AG08396 (cell line): ENCODE results near the gene TBC1D22A.
"Not testable (repeated sequence)": the region's sequence is repeated elsewhere in the genome, so short reads cannot be mapped to it uniquely, and the experiment has no call there.

ENCODE experiments used
- DNase-seq: peaks from one replicate; pipeline ENCODE4 v3.0.0; 2012; ENCODE audit warnings: low spot score, mixed read lengths

TBC1D22A gene

DNA sequence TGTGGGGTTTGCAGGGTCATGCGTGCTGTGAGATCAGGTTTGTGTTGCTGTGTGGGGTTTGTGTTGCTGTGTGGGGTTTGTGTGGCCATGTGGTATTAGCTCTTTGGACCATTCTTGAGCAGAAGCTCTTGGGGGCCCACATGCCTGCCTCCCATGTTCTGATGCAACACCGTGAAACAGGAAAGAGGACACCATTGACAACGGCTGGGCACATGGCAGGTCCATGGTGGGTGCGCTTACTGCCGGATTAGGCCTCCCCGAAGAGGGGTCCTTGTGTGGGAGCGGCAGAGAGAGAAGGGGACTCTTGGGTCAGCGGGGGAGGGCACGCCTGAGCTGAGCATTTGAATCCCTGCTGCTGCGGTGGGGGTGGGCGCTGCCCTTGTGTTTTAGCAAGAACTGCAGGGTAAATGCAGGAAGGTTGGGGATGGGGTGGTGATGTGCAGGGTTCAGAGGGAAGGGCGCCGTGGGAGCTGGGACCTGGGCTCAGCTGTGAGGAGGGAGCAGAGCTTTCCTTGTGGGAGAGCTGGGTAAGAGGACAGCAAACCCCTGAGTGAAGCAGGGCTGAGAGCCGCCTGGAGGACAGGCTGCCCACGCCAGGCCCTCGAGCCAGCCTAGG lies 361.5 kb downstream of the TBC1D22A start:
- no peak for DNase-seq

DNA sequence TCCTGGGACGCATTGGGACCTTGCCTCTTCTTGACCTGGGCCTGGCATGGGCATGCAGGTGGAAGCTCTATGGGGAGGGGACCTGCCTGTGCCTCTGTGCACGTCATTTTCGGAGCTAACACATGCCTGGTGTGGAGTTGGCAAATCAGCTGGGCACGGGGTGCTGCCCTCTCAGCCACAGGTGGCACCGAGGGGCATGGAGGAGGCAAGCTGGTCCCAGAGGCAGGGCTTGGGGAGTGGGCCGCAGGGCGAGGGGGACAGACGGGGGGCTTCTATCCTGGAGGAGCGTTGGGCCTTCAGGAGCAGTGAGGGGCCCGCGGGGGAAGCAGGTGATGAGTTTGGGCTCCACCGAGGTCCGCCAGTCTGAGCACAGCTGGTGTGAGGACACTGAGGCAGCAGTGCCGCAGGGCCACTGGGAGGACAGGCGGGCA lies 362.0 kb downstream of the TBC1D22A start:
- no peak for DNase-seq

DNA sequence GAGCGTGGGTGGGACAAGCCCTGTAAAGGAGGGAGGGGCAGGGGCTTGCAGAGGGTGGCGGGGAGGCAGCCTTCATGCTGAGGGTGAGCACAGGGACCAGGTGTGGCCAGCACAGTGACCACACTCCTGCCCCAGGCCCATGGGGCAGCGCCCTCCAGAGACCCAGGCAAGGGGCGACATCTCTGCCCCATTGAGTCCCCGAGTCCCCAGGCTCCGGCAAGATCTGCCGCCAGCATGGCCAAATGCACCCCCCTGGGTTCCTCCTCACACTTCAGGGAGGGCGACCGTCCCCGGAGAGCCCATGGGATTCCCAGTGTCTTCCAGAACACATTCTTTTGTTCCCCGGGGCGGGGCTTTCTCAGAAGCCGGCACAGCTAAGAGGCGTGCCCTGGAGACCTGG lies 362.5 kb downstream of the TBC1D22A start:
- DNase-seq: no peak

DNA sequence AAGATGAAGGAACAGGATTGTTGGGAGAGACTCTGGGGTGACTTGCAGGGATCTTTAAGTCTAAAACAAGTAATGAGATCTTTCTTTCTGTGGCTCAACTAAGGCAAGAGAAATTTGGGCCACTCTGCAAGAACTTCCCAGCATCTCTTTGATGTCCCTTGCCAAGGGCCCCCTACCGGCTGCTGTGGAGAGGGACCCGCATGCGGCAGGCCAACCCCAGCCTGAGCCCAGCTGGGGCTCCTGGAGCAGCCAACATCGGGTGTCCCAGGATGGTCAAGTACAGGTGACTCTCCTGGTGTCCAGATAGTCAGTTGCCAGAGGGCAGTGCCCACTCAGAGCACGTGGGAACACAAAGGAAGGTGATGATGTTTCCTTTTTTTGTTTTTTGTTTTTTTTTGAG lies 363.2 kb downstream of the TBC1D22A start:
- peak; percentile 46 for DNase-seq

DNA sequence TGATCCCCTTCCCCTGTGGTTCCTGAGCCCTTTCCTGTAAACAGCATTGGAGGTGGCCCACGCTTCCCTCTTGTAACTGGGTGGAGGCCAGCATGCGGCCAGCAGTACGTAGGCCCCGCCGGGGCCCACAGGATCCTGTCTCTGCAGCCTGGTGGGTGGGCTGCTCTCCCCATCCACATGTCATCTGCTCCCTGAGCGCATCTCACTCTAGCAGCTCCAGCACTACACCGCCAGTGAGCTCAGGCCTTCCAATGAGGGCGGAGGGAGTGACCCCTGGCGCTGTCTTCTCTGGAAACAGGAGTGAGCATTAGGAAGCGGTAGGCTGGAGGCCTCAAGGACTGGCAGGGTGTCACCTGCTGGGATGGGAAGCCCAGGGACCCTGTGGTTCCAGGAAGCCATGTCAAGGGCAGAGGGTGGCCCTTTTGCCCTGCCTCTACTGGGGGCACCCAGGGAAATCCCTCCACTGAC lies 363.9 kb downstream of the TBC1D22A start:
- DNase-seq: no peak

DNA sequence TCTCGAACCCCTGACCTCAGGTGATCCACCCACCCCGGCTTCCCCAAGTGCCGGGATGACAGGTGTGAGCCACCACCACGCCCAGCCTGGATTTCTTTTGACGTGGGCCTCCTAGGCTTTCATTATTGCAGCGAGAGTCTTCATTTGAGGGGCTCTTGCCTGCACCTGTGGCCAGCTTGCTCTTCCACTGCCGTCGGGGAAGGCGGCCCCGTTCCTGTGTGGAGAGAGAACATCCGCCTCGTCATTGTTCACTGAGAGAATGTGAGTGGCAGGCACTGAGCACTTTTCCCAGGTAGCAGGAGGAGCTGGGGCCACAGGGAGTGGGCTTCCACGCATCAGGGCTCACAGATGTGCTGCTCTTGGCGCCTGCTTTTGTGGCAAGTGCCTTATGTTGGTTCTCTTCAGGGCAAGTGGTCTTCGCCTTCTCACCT lies 365.0 kb downstream of the TBC1D22A start:
- DNase-seq: no peak

DNA sequence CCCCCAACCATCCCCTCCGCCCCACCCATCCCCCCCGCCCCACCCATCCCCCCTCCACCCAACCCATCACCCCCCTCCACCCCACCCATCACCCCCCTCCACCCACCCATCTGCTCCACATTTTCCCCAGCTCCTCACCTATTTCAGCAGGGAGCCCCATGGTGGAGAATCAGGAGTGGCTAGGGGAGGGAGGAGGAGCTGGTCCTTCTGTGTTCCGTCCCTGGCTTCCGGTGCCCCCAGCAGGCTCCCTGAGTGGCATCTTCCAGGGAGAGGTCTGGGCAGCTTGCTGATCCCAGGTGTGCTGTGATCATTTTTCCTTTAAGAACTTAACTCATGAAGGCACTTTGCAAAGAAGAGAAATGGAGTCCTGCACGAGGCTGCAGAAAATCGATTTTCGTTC lies 365.8 kb downstream of the TBC1D22A start:
- DNase-seq: no peak

DNA sequence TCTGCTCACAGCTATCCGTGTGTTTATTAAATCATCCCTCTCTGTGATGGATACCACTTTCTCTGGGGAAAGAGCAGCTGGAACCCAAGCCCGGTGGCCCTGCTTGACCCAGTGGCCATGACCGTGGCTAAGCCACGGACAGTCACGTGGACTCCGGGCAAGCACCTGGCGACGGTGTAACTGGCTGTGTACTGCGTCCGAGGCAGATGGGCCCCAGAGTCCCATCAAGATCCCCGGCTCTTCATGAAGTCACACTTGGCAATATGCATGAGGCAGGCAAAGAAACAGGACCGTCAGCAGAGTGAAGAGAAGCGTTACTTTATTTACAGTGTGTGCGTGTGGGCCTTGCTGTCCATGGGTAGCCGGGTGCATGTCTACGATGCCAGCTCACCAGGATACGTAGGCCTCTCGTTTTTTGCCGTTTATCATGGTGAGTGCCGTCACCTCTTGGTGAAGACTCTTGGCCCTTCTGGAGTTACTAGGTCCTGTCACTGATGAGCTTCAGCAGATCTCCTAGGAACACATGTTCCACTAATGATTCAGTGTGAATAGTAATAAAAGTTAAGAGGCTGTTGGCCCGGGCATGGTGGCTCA lies 366.3 kb downstream of the TBC1D22A start:
- DNase-seq: no peak

DNA sequence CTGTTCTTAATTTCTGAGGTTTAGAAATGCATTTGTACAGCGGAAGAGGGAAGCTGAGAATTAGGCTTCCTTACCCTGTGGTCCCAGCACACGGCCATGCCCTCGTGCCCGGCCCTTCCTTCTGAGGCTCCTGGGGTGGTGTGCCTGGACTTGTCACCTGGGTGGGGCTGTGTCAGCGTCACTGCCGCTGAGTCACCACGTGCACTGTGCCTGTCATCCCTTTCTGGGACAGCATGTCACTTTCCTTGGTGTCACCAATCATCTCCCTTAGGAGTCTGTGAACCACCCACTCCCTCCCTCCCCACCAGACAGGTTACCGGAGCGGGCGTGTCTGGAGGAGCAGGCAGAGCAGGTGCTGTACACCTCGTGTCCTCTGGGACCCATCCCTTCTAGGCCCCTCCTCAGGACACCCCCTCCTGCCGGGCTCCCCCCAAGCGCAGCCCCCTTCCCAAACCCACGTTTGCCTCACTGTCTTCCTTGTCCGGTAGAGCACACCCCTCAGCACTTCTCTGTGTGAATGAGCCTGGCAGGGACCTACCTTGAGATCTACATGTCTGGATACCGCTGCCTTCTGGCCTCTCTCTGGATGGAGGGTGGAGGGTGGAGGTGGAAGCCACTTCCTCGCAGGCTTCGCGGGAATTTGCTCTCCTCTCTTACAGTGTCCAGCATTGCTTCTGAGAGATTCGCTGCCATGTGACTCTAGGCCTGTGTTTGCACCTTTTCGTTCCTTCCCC lies 367.6 kb downstream of the TBC1D22A start:
- no peak for DNase-seq

DNA sequence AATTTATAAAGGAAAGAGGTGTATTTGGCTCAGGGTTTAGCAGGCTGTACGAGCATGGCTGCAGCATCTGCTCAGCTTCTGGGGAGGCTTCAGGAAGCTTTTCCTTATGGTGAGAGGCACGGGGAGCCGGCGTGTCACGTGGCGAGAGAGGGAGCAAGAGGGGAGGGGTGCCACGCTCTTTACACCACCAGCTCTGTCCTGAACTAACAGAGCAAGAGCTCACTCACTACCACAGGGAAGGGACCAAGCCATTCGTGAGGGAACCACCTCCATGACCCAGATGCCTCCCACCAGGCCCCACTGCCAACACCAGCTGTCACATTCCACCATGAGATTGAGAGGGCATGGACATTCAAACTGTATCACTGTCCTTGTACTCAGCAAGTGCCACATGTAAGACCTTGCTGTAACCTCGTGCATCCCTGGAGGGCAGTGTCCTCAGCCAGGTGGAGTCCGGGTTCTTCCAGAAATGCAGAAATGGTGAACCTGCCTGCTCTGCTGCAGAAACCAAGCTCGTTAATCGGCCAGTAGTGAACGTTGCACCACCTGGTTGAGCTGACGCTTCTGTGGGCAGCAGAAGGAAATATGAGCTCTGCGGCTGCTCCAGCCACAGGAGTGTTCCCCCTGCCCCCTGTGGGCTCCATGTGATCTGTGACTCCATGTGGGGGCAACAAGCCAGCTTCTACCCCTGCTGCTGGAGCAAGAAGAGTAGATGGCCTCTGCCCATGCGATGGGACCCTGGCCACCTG lies 368.6 kb downstream of the TBC1D22A start:
- DNase-seq: no peak

DNA sequence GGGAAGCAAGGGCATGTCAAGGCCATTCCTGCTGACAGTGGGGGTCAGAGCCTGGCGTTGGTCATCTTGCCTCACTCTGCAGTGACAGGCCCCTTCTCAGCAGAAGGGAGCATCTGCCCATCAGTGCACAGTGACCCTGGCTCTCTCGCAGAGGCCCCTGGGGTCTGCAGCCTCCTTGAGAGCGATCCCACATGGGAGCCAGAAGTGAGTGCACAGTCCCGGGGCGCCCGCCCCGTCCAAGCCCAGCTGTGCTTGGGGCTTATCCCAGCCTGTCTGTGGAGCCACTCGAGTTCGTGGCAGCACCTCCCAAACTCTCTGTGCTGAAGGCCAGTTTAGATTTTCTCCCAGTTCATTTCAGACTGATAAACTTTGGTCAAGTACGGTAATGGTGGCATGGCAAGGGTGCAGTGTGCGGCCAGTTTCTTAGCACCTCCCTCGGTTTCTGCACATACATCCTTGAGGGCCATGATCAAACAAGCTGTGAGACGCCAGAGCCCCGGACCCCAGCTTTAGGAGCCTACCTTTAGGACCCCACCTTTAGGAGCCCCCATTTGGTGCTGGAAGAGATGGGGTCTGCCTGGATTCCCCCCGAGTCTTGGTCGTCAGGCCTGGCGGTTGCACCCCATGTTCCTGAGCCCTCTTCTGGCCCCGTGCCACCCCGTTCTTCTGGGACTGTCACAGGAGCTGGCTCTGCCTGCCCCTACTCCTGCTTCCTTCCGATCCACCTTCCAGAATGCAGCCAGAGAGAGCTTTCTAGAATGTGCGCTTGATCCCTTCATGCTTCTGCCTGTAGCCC lies 369.4 kb downstream of the TBC1D22A start:
- DNase-seq: no peak

DNA sequence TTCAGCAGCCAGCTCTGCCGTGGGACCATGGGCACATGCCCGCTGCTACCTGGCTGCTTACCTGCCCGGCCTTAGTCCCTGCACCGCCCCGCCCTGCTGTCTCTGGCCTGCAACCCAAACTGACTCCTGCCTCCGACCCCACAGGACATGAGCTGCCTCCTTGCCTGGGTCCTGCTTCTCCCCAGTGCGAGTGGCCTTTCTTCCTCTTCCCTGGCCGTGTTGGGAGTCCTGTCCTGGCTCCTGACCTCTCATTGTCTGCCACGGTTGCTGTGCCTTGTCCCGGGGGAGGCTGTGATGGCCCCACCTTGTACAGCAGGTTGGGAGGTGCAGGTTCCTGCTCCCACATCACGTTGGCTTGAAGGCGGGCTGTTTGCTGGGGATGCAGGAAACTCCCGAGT lies 370.0 kb downstream of the TBC1D22A start:
- DNase-seq: no peak

DNA sequence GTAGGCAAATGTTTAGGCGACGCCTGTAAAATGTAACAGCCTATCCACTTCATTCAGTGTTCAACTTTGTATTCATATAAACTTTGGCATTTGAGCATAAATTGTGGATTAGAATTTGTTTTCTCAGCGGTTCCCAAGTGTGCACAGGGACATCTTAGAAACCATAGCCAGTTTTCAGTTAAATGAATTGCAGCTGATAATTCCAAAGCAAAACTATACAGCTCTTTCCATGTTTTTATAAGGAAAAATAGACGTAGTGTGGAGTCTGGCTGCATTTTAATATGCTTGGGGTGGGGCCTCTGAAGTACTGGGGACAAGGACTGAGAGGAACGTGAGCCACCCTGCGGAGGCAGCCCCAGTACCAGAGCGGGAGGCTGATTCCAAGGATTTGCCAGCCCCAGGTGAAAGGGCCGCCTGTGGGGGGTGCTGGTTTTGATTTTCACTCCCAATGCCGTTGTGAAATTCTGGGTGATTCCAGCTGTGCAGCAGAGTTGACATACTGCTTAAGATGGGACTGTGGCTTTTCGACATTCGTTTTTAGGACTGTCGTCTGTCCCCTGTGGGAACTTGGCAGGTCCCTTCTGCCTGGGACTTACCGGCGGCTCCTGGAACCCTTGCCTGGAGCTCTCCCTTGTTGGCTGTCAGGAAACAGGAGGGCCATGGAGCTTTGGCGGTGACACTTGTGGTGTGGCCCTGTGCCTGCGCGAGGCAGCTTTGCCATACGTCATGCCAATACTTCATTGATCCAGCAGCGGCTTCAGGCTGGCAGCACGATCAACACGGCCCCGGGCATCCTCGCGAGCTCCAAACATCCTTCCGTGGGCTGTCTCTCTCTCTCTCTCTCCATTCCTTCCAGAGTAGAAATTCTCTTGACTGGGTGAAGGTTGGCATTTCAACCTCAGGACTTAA lies 370.9 kb downstream of the TBC1D22A start:
- no peak for DNase-seq

DNA sequence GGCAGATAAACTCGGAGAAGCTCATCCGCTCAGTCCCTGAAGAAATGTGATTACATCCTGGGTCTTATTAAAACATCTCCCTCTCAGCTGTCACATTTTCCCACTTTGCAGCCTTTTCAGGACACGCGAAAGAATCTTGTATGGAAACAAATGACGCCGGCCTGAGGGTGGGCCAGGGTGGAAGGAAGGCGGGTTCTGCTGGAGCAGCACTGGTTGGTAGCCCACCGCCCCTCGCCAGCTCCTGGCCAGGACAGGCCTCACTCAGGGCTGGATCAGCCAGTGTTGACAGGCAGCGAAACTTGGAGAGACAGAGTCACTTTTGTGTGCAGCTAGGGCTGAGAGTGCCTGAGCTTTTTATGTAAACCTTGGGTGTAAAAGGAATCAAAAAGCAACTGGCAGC lies 371.8 kb downstream of the TBC1D22A start:
- no peak for DNase-seq

DNA sequence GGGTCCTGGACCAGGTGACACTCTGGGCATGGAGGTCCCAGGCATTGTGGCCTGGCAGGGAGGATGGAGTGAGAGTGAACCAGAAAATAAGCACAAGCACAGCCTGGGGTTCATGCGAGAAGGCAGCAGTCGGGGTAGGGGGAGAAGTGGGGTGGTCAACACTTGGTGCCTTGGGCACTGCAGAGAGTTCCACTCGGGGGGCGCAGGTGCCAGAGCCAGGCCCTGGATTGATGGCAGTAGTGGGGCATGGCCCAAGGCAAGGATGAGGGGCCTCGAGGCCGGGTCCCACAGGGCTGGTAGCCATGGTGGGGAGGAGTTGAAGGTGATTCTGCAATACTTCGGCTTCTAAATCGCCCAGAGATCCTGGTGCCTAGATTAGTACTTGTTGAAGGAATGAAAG lies 372.9 kb downstream of the TBC1D22A start:
- no peak for DNase-seq

DNA sequence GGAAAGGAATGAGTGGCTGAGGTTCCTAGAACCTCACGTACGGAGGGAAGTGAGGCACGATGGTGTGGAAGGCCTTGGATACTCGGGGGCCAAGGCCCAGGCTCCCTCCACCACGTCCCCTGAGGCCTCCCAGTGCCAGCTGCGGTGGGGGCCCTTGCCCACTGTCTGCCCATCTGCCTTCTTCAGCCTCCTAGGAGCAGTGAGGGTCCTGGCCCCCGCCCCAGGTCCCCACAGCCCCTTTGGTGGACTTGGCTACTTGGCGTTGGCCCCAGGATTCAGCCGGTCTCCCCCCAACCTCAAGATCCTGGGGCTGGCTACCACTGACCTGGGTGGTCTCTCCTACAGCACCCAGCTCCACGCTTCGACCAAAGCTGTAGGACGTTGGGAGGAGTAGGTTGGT lies 373.6 kb downstream of the TBC1D22A start:
- DNase-seq: no peak

DNA sequence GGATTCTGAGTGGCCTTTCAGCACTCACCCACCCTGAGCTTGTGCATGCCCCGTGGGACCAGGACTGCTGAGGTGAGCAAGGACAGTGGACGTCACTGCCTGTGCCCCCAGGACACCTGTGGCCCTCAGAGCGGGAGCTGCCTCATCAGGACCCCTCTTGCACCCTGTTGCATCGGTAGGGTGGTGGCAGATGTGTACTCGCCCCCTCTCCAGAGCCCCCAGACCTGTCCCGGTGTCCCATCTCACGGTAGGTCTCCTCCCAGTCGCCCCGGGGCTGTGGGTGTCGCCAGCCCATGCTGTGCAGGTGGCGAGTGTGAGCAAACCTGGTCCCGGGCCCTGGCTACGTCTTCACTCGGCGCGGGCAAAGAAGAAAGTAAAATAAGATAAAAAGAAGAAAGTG lies 374.2 kb downstream of the TBC1D22A start:
- DNase-seq: no peak

DNA sequence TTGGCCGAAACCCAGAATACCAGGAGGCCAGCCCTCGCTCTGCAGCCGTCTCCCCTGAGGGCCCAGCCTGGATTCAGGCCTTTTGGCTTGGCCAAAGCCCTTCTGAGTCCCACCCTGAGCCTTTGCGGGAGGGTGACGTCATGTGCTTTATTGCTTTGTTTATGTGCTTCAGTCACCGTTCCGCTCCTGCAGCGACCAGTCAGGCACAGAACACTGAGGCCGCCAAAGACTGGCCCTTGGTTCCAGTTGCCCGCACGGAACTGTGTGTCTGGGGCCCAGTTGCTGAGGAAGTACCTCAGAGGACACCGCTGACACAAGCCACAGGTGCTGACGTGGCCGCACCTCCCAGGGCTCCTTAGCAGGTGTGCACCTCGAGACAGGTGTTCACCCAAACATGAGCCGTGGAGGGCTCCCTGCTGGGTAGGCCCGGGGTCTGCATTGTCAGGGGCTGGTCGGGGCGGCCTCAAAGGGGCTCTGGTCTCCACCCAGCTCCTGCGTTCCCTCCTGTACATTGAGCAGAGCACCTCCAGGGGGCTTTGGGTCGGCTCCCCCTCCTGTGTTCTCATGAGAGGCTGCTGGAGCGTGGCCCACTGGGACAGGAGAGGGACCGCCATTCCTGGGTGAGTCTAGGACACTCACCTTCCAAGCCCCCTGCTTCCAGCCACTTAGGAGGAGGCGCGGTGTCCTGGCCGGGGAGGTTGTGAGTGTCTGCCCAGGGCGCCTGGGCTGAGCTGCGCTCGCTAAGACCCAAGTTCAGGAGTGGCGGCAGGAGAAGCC lies 376.8 kb downstream of the TBC1D22A start:
- no peak for DNase-seq

DNA sequence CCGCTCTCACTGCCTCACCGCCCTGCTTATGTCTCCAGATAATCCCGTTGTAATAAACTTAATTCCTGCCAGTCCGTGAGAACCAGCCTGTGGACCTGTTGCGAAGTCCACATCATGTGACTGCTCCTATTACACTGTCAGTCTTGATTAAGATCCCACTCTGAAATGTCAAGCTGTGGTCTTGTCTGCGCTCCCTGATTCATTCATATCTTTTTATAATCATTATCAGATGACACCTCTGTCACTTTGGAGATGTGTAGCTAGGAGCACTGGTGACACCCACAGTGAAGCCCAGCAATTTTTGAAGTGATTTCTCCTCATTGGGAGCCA lies 377.3 kb downstream of the TBC1D22A start:
- no peak for DNase-seq

DNA sequence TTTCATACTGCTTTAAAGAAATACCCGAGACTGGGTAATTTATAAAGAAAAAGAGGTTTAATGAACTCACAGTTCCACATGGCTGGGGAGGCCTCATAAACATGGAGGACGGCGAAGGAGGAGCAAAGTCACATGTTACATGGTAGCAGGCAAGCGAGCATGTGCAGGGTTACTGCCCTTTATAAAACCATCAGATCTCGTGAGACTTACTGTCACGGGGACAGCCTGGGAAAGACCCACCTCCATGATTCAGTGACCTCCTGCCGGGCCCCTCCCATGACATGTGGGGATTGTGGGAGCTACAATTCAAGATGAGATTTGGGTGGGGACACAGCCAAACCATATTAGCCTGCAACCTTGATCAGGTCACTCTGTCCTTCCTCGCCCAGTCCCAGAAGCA lies 378.5 kb downstream of the TBC1D22A start:
- not testable (repeated sequence) for DNase-seq
